HG03575 (cell line): ENCODE data around the gene CAMK2D.
"Not testable (repeated sequence)": the region's sequence is repeated elsewhere in the genome, so short reads cannot be mapped to it uniquely, and the experiment has no call there.

ENCODE experiments used
- ATAC-seq: cut with Tn5 transposase; IDR thresholded peaks from one replicate; pipeline ENCODE4 v1.9.1; 2021; ENCODE audit not compliant: unreplicated experiment, insufficient number of reproducible peaks, low FRiP score; ENCODE audit errors: extremely low read depth

The CAMK2D gene

GRCh38 chr4:113764720-113765264, 3.3 kb upstream of the CAMK2D start:
- no peak for ATAC-seq

- ATAC-seq, result not testable (repeated sequence)
These were observed 2.4 kb upstream of the CAMK2D start for GRCh38 chr4:113763923-113764322.

DNA sequence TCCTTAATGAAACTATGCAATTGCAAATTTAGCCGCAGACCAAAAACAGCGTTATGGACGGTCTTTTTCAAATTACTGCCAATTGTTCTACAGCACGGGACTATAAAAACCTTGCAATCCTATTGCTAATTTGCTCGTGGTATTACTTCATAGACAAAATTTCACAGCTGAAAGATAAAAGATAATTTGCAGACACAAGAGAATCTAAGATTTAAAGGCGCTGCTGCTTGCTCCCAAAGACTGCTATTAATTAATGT, 1.4 kb upstream of the CAMK2D start:
- no peak for ATAC-seq

- peak; percentile 62 for ATAC-seq
These were observed 869 bp upstream of the CAMK2D start for GRCh38 chr4:113762186-113763028.

GRCh38 chr4:113760795-113761619, 531 bp downstream of the CAMK2D start:
- ATAC-seq, result no peak

DNA sequence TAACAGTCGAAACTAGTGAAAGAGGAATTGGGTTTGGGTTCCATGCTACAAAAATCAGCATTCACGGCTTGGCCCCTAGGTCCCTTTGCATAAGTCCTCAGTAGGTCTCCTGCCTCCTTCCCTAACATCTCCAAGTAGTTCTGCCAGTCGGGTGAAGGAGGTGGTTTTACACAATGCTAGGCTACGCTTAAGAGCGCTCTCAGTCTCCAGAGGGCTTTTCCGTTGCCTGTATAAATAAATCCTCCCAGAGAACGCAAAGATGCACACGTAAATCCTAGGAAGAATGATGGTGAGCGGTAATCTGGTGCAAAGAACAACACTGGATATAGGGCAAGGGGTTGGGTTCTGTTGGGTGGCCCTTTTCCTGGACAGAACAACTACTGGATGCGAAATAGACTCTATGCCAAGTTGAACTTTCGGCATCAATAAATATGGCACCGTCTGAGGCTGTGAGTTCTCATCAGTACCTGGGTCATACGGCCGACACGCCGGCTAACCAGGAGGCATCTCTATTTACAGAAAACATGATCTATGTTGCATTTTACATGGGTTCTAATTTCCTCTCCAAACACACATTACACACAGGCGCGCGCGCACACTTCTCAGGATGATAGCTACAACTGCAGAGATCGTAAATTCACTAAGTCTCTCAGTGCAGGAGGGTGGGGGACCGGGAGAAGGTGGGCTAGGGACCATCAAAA, 1.3 kb downstream of the CAMK2D start:
- ATAC-seq, result no peak

DNA sequence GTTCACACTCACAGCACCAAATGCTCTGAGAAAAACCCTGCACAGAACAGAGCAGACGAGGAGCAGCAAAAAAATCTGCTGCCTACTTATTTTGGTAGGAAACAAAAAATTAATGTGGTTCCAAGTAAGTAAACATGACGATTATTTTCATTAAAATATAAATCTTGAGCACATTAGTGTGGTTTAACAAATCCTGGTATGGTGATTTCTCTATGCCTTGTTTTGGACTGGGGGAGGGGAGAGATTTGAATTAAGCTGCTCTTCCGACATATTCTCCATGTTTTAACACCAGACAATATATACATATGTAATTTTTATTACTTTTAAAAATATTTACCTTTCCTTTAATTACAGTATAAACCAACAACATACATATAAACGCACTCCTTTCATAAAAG, 1.8 kb downstream of the CAMK2D start:
- no peak for ATAC-seq

GRCh38 chr4:113758372-113758771, 3.2 kb downstream of the CAMK2D start:
- ATAC-seq, result no peak

GRCh38 chr4:113757486-113757885, 4.1 kb downstream of the CAMK2D start:
- ATAC-seq, result no peak

GRCh38 chr4:113756005-113756410, 5.5 kb downstream of the CAMK2D start:
- peak; percentile 92 for ATAC-seq

DNA sequence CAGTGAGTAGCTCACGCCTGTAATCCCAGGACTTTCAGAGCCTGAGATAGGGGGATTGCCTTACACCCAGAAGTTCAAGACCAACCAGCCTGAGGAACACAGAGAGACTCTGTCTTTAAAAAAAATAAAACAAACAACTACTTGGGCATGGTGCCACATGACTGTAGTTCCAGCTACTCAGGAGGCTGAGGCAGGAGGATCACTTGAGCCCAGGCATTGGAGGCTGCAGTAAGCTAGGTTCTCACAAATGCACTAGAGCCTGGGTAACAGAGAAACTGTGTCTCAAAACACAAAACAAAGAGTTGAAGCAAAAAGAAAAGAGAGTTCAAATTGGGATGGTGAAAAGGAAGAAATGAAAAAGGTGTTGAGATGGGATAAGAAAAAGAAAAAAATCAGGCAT, 10.8 kb downstream of the CAMK2D start:
- ATAC-seq, result no peak

DNA sequence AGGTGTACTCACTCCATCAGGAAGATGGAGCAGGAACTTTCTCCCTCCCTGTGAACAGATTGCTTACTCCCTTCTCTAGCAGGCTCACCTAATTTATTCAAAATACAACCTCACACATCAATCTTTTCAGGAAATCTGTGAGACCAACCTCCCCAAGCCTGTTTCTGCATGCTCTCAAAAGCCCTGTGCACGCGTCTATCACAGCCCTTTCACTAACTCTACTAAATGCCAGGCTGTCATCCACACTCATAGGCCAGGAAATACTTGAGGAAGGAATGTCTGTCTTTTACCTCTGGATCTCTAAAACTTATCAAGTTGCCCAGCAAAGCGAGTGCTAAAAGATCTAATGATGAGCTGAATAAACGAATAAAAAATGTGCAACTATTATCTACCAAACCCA, 11.2 kb downstream of the CAMK2D start:
- ATAC-seq, result no peak

- no peak for ATAC-seq
These were observed 12.4 kb downstream of the CAMK2D start for GRCh38 chr4:113749178-113749577.

- no peak for ATAC-seq
These were observed 13.6 kb downstream of the CAMK2D start for GRCh38 chr4:113747949-113748348.

- no peak for ATAC-seq
These were observed 15.8 kb downstream of the CAMK2D start for GRCh38 chr4:113745711-113746110.

- ATAC-seq, result no peak
These were observed 16.8 kb downstream of the CAMK2D start for GRCh38 chr4:113744667-113745240.

GRCh38 chr4:113743690-113744089, 17.8 kb downstream of the CAMK2D start:
- ATAC-seq, result no peak

DNA sequence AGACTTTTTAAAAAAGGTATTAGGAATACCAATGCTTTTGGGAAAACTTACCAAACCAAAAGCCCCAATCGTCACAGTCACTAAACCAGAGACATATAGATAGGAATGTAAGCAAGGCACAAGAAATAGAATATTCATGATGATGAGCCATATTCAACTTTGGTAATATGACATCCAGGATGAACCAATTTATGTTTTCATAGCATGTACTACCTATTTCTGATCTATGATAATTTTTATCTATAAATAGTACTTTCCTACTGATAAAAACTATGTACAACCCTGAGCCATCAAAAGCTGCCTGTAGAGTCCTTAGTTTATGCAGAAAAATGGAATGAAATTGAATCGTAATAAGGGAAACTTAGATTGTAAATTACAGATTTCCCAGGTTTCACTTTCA, 18.9 kb downstream of the CAMK2D start:
- ATAC-seq, result no peak

DNA sequence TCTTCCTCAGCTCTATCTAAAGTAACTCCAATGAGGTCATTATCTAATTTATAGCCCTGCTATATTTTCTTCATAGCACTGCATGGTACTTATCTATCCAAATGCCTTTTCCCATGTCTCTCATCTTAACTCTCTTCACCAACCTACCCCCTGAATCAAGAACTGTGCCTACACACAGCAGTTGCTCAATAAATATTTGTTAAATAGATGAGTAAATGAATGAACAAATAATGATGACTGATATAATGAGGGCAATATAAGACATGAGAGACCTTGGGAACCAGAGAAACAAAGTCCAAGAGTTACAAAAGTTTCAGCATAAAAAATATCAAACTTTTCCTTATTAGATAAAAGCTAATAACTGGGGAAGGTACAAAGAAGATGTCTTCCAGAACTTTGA, 19.6 kb downstream of the CAMK2D start:
- ATAC-seq, result no peak
